Ishikawa (cell line): ENCODE measurements around the gene CCNK.

ENCODE experiments used
- FOXM1 ChIP-seq: IDR thresholded peaks from 2 replicates; pipeline ENCODE4 v1.6.1; 2012; ENCODE audit warnings: low read depth, borderline replicate concordance
- MAX ChIP-seq: IDR thresholded peaks from 2 replicates; pipeline ENCODE4 v1.6.1; 2012
- TCF12 ChIP-seq: IDR thresholded peaks from 2 replicates; pipeline ENCODE4 v1.6.1; 2012; ENCODE audit warnings: low read depth

DNA sequence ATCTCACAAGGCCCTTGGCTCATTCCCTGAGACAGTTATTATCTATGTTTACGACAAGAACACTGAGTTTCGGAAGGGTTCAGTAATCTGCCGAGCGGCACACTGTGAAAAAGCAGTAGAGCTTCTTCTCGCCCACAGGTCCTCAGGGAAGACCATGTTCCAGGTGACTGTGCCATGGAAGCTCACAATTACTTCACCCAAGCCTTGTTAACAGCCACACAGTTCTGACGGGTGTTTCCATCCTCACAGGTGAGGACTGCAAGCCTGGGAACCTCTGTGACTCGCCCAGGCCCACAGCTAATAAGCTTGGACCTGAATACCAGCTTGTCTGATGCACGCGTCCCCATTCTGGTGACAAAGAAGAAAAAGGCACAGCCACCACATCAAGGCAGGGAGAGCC is 15.9 kb upstream of the CCNK start:
- TF ChIP-seq TCF12 (no peak), FOXM1 (no peak), MAX (no peak)
